ENCODE data around the gene SNX3.
"Not testable (repeated sequence)": the region's sequence is repeated elsewhere in the genome, so short reads cannot be mapped to it uniquely, and the experiment has no call there.

SNX3 gene

GRCh38 chr6:108260809-108261569 lies at the start of gene SNX3:
TSS of gene SNX3 (minus strand) at chr6:108261040. CDS start at chr6:108260921, 119 bp downstream.
- DNase-seq, result peak; percentile 98

- DNase-seq, result no peak
Measured at GRCh38 chr6:108309844-108310243, 49.0 kb upstream of the SNX3 start.

- DNase-seq, result not testable (repeated sequence)
Measured at GRCh38 chr6:108308641-108309040, 47.8 kb upstream of the SNX3 start.

- no peak for DNase-seq
Measured at GRCh38 chr6:108304646-108305045, 43.8 kb upstream of the SNX3 start.

- no peak for DNase-seq
Measured at GRCh38 chr6:108302386-108302785, 41.5 kb upstream of the SNX3 start.

- DNase-seq, result no peak
Measured at GRCh38 chr6:108295676-108296075, 34.8 kb upstream of the SNX3 start.

GRCh38 chr6:108294727-108295625 lies 34.1 kb upstream of the SNX3 start, which contains the start of gene AFG1L:
TSS of gene AFG1L (plus strand) at chr6:108295054. CDS start at chr6:108295080, 26 bp downstream.
- DNase-seq, result peak; percentile 86

- no peak for DNase-seq
Measured at GRCh38 chr6:108294297-108294726, 33.5 kb upstream of the SNX3 start.

GRCh38 chr6:108293527-108294296 lies 32.9 kb upstream of the SNX3 start:
- no peak for DNase-seq

GRCh38 chr6:108292561-108292960 lies 31.7 kb upstream of the SNX3 start:
- DNase-seq, result not testable (repeated sequence)

- no peak for DNase-seq
Measured at GRCh38 chr6:108291091-108291490, 30.3 kb upstream of the SNX3 start.

GRCh38 chr6:108288742-108289141 lies 27.9 kb upstream of the SNX3 start:
- DNase-seq, result no peak

GRCh38 chr6:108287373-108287772 lies 26.5 kb upstream of the SNX3 start:
- DNase-seq, result no peak

- DNase-seq, result no peak
Measured at GRCh38 chr6:108286366-108286765, 25.5 kb upstream of the SNX3 start.

GRCh38 chr6:108285381-108285780 lies 24.5 kb upstream of the SNX3 start:
- no peak for DNase-seq

GRCh38 chr6:108277831-108278230 lies 17.0 kb upstream of the SNX3 start:
- DNase-seq, result no peak

- DNase-seq, result no peak
Measured at GRCh38 chr6:108277295-108277694, 16.5 kb upstream of the SNX3 start.

GRCh38 chr6:108275976-108276375 lies 15.1 kb upstream of the SNX3 start:
- DNase-seq, result no peak

- DNase-seq, result no peak
Measured at GRCh38 chr6:108274546-108274945, 13.7 kb upstream of the SNX3 start.

GRCh38 chr6:108269955-108270354 lies 9.1 kb upstream of the SNX3 start:
- not testable (repeated sequence) for DNase-seq

- no peak for DNase-seq
Measured at GRCh38 chr6:108268845-108269244, 8.0 kb upstream of the SNX3 start.

- DNase-seq, result no peak
Measured at GRCh38 chr6:108263371-108263770, 2.5 kb upstream of the SNX3 start.

All from HCEC 1CT (cell line).